HepG2 (cell line): ENCODE data around the gene XXYLT1. TPM values are rescaled to one million over a fixed set of nuclear protein-coding genes. Genes with fewer than 3 reads are reported as not detected.

Experiments used
- ATAC-seq: fragments of 200-7000 bp; cut with Tn5 transposase; 3 replicates; pipeline ENCODE4 v1.9.1; 2020; ENCODE audit warnings: mild to moderate bottlenecking, moderate library complexity
- BruUV-seq: library from RNA; stranded (reverse); fragments of 400-500 nt; replicated peaks from 2 replicates; lab custom pipeline; 2021; lab: Mats Ljungman, UMichigan
- CTCF ChIA-PET: fragments of 300-600 bp; formaldehyde crosslinking; extraction: SDS; loops from one replicate; lab custom pipeline; 2021; ENCODE audit warnings: low total read pairs, inconsistent platforms, low intra/inter-chr PET ratio; lab: Yijun Ruan, JAX
- POLR2A ChIA-PET: fragments of 350-600 bp; sonication (Branson Sonifier 250); formaldehyde crosslinking; loops from one replicate; lab custom pipeline; 2020; ENCODE audit warnings: antibody characterized with exemption, inconsistent platforms; lab: Yijun Ruan, JAX
- DNase-seq: peaks from one replicate; pipeline ENCODE4 v3.0.0-alpha.2; 2015; ENCODE audit warnings: low spot score
- FAIRE-seq: peaks from 3 replicates; lab custom pipeline; 2011; peaks lifted over from hg19 to GRCh38; lab: Jason Lieb, UNC
- H2AFZ ChIP-seq: one replicate; pipeline ENCODE4 v1.6.1; 2011; ENCODE audit warnings: low read length, inconsistent platforms
- H3K27ac ChIP-seq: fragments of 300-600 bp; 3 replicates; pipeline ENCODE4 v1.8.0; 2011; ENCODE audit warnings: mixed run types, mild to moderate bottlenecking, mixed read lengths, low read length, inconsistent platforms; ENCODE audit not compliant: insufficient read depth; ENCODE audit errors: extremely low read length
- H3K27me3 ChIP-seq, 2 experiments: fragments of 200-600 bp in 1 of 2; 2 replicates in 1 of 2; 3 replicates in 1 of 2; pipeline versions ENCODE4 v1.6.0 to v1.8.0; 2011; ENCODE audit warnings: low read length in 2 of 2, mild to moderate bottlenecking in 2 of 2, moderate library complexity in 2 of 2, inconsistent platforms in 1 of 2; ENCODE audit not compliant: insufficient read depth in 2 of 2, control insufficient read depth in 1 of 2
- H3K36me3 ChIP-seq, 2 experiments: fragments of 200-600 bp in 1 of 2; replicated peaks in 1 of 2; 2 replicates in 1 of 2; 3 replicates in 1 of 2; pipeline versions ENCODE4 v1.5.1 to v1.8.0; 2011; ENCODE audit warnings: low read length in 2 of 2, inconsistent platforms in 1 of 2; ENCODE audit not compliant: insufficient read depth in 2 of 2, control insufficient read depth in 1 of 2
- H3K4me1 ChIP-seq: 2 replicates; pipeline ENCODE4 v1.5.1; 2012; ENCODE audit warnings: low read length, inconsistent platforms; ENCODE audit not compliant: insufficient read depth
- H3K4me2 ChIP-seq: 2 replicates; pipeline ENCODE4 v1.6.0; 2011; ENCODE audit warnings: low read depth, low read length, inconsistent platforms
- H3K4me3 ChIP-seq, 3 experiments: fragments of 200-600 bp in 1 of 3; sonication (generic), shearing (Covaris generic) in 1 of 3; replicated peaks in 1 of 3; 2 replicates each; pipeline ENCODE4 v1.5.1; 2011 to 2016; ENCODE audit warnings: low read length in 3 of 3, inconsistent platforms in 2 of 3, low read depth in 2 of 3, mild to moderate bottlenecking in 2 of 3, control low read depth in 1 of 3, mixed read lengths in 1 of 3; ENCODE audit not compliant: insufficient read depth in 1 of 3
- H3K79me2 ChIP-seq: one replicate; pipeline ENCODE4 v1.6.1; 2011; ENCODE audit warnings: low read length, inconsistent platforms; ENCODE audit not compliant: insufficient read depth
- H3K9ac ChIP-seq: 2 replicates; pipeline ENCODE4 v1.6.0; 2011; ENCODE audit warnings: mild to moderate bottlenecking, low read depth, low read length, inconsistent platforms; ENCODE audit not compliant: insufficient read depth
- H3K9me3 ChIP-seq: 2 replicates; pipeline ENCODE4 v1.5.1; 2012; ENCODE audit warnings: mild to moderate bottlenecking, low read length
- H4K20me1 ChIP-seq: 2 replicates; pipeline ENCODE4 v1.6.0; 2011; ENCODE audit warnings: inconsistent platforms, mild to moderate bottlenecking, low read length, moderate library complexity; ENCODE audit not compliant: insufficient read depth
- BHLHE40 ChIP-seq: IDR thresholded peaks from 2 replicates; pipeline ENCODE4 v1.6.1; 2011; ENCODE audit warnings: low read length, improper control_type of control experiment
- DBP ChIP-seq: sonication (generic); formaldehyde crosslinking; IDR thresholded peaks from 2 replicates; pipeline ENCODE4 v1.4.0; 2020; ENCODE audit warnings: missing genetic modification reagents; ENCODE audit errors: not compliant biosample characterization
- ESRRA ChIP-seq: sonication (generic); formaldehyde crosslinking; IDR thresholded peaks from 2 replicates; pipeline ENCODE4 v1.5.1; 2020; ENCODE audit warnings: mild to moderate bottlenecking, low read depth, missing genetic modification reagents
- FOXP1 ChIP-seq, 2 experiments: fragments of 450-650 bp in 1 of 2; IDR thresholded peaks; 2 replicates each; pipeline ENCODE4 v1.6.1; 2017 to 2018; ENCODE audit warnings: antibody characterized with exemption in 1 of 2
- GABPA ChIP-seq, 2 experiments: IDR thresholded peaks; 2 replicates each; pipeline ENCODE4 v1.6.1; 2011 to 2016; ENCODE audit warnings: low read depth in 2 of 2, low read length in 1 of 2, missing biosample characterization in 1 of 2, missing genetic modification characterization in 1 of 2
- PAX8 ChIP-seq: sonication (generic); formaldehyde crosslinking; IDR thresholded peaks from 2 replicates; pipeline ENCODE4 v1.8.0; 2022; ENCODE audit warnings: mild to moderate bottlenecking, missing genetic modification reagents, borderline replicate concordance
- PPARG ChIP-seq: conservative IDR thresholded peaks from 2 replicates; pipeline ENCODE4 v1.6.1; 2016; ENCODE audit warnings: missing biosample characterization, missing genetic modification reagents
- SOX5 ChIP-seq: IDR thresholded peaks from 2 replicates; pipeline ENCODE4 v1.6.1; 2016; ENCODE audit warnings: borderline replicate concordance
- TCF7L2 ChIP-seq: IDR thresholded peaks from 2 replicates; pipeline ENCODE4 v1.6.1; 2011; ENCODE audit warnings: mild to moderate bottlenecking, low read depth, low read length, moderate library complexity
- TSC22D2 ChIP-seq: sonication (generic); formaldehyde crosslinking; IDR thresholded peaks from 2 replicates; pipeline ENCODE4 v1.5.1; 2020; ENCODE audit warnings: missing genetic modification reagents, mild to moderate bottlenecking, borderline replicate concordance
- ZBTB38 ChIP-seq: sonication (generic); formaldehyde crosslinking; IDR thresholded peaks from 2 replicates; pipeline ENCODE4 v1.5.1; 2020; ENCODE audit warnings: mild to moderate bottlenecking, missing genetic modification reagents
- ZKSCAN8 ChIP-seq: IDR thresholded peaks from 2 replicates; pipeline ENCODE4 v1.6.1; 2016; ENCODE audit warnings: borderline replicate concordance, missing genetic modification reagents, missing compliant biosample characterization
- ZNF296 ChIP-seq: sonication (generic); formaldehyde crosslinking; conservative IDR thresholded peaks from 2 replicates; pipeline ENCODE4 v1.5.0; 2020; ENCODE audit warnings: mild to moderate bottlenecking, missing genetic modification reagents
- ZNF747 ChIP-seq: sonication (generic); formaldehyde crosslinking; IDR thresholded peaks from 2 replicates; pipeline ENCODE4 v1.8.1; 2023; ENCODE audit warnings: missing genetic modification reagents, mild to moderate bottlenecking, borderline replicate concordance
- ZNF788 ChIP-seq: sonication (generic); formaldehyde crosslinking; IDR thresholded peaks from 2 replicates; pipeline ENCODE4 v1.5.0; 2020; ENCODE audit warnings: mild to moderate bottlenecking, missing genetic modification reagents, borderline replicate concordance
- ZNF839 ChIP-seq: sonication (generic); formaldehyde crosslinking; IDR thresholded peaks from 2 replicates; pipeline ENCODE4 v1.4.0; 2020; ENCODE audit warnings: missing genetic modification reagents, mild to moderate bottlenecking, borderline replicate concordance
- ZSCAN12 ChIP-seq: sonication (generic); formaldehyde crosslinking; IDR thresholded peaks from 2 replicates; pipeline ENCODE4 v1.9.0; 2021; ENCODE audit warnings: mild to moderate bottlenecking, missing genetic modification reagents
- ZZZ3 ChIP-seq: sonication (generic); formaldehyde crosslinking; IDR thresholded peaks from 2 replicates; pipeline ENCODE4 v1.4.0; 2020; ENCODE audit warnings: missing genetic modification reagents, mild to moderate bottlenecking, borderline replicate concordance
- WGBS: methylation state at CpG from one replicate; pipeline ENCODE4 v1.1.6; 2017; ENCODE audit warnings: low lambda C conversion rate; 5-methylcytosine and 5-hydroxymethylcytosine counted together
- in situ Hi-C: cut with HindIII; loops from 2 replicates; pipeline ENCODE4 v1.10.0; 2017; ENCODE audit warnings: low pct_unique_long_range_greater_than_20kb; ENCODE audit not compliant: extremely low pct_ligation_motif_present
- intact Hi-C: fragments of 100-400 bp; cut with micrococcal nuclease; formaldehyde crosslinking; loops from one replicate; pipeline ENCODE4 v1.10.0; 2022; ENCODE audit not compliant: unreplicated experiment
- polyA plus RNA-seq, 8 experiments: library from polyadenylated mRNA; depleted of rRNA in 3 of 8; stranded (reverse) in 7 of 8; unstranded in 1 of 8; fragments of >200 nt; fragmentation: Illumina TruSeq in 4 of 8; extraction: Trizol in 4 of 8; gene quantifications; 2 replicates each; pipeline versions ENCODE4 v1.2.1 to v1.2.3, GENCODE V29; 2011 to 2016; ENCODE audit warnings: low read depth in 4 of 8, missing spikeins in 1 of 8, mixed read lengths in 1 of 8; ENCODE audit not compliant: insufficient read depth in 1 of 8
- total RNA-seq, 5 experiments: library from RNA; depleted of rRNA; stranded (reverse); fragments of >200 nt; fragmentation: Illumina TruSeq; extraction: Trizol; gene quantifications; 2 replicates each; pipeline ENCODE4 v1.2.3, GENCODE V29; 2016; ENCODE audit warnings: low read depth in 1 of 5
- TF ChIP-seq, protein P1 (sequence below): sonication (generic); formaldehyde crosslinking; IDR thresholded peaks from 2 replicates; pipeline ENCODE4 v1.4.0; 2020; ENCODE audit warnings: missing genetic modification reagents, mild to moderate bottlenecking, borderline replicate concordance
- TF ChIP-seq, protein P2 (sequence below): sonication (generic); formaldehyde crosslinking; conservative IDR thresholded peaks from 2 replicates; pipeline ENCODE4 v1.8.0; 2022; ENCODE audit warnings: low read depth, missing genetic modification reagents

The XXYLT1 gene
- total and polyA plus RNA-seq, 2 of the 13 experiments (the other 11 are each of a cell fraction or from before 2014, with no cell fraction given): 17.7 to 19.0 TPM

GRCh38 chr3:195274259-195274966 is 3.5 kb upstream of the XXYLT1 start:
- in situ Hi-C loops (loop anchor here (5.0 kb wide), 1 partner anchor 263 kb away; no protein-coding TSS in a partner anchor), intact Hi-C loops (loop anchor here (5.0 kb wide), 1 partner anchor 268 kb away; the partner anchor contains the start of gene PPP1R2)
- CTCF ChIA-PET: no interaction called here
- no peak for TF ChIP-seq ZBTB38 (CRISPR knock-in tag)
- no peak for TF ChIP-seq ZNF747
- TF ChIP-seq SOX5: peak; percentile 12; the same call in 1 of the 2 replicates
- TF ChIP-seq ZNF788 (CRISPR knock-in tag): no peak
- no peak for TF ChIP-seq ESRRA
- no peak for TF ChIP-seq ZNF839
- TF ChIP-seq, protein P1, sequence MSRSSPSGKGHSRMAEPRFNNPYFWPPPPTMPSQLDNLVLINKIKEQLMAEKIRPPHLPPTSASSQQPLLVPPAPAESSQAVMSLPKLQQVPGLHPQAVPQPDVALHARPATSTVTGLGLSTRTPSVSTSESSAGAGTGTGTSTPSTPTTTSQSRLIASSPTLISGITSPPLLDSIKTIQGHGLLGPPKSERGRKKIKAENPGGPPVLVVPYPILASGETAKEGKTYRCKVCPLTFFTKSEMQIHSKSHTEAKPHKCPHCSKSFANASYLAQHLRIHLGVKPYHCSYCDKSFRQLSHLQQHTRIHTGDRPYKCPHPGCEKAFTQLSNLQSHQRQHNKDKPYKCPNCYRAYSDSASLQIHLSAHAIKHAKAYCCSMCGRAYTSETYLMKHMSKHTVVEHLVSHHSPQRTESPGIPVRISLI (CRISPR knock-in tag): no peak
- TF ChIP-seq TCF7L2: no peak
- TF ChIP-seq ZKSCAN8 (CRISPR knock-in tag): no peak
- no peak for TF ChIP-seq PAX8 (CRISPR knock-in tag)
- peak; percentile 92 for TF ChIP-seq PPARG
- no peak for TF ChIP-seq GABPA (IDR thresholded peaks at IDR 0.05; ENCODE audit: low read depth, low read length)
- no peak for TF ChIP-seq GABPA (CRISPR knock-in tag; IDR thresholded peaks at IDR 0.05; ENCODE audit: low read depth)
- no peak for TF ChIP-seq BHLHE40
- TF ChIP-seq, protein P2, sequence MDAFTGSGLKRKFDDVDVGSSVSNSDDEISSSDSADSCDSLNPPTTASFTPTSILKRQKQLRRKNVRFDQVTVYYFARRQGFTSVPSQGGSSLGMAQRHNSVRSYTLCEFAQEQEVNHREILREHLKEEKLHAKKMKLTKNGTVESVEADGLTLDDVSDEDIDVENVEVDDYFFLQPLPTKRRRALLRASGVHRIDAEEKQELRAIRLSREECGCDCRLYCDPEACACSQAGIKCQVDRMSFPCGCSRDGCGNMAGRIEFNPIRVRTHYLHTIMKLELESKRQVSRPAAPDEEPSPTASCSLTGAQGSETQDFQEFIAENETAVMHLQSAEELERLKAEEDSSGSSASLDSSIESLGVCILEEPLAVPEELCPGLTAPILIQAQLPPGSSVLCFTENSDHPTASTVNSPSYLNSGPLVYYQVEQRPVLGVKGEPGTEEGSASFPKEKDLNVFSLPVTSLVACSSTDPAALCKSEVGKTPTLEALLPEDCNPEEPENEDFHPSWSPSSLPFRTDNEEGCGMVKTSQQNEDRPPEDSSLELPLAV: no peak
- TF ChIP-seq TSC22D2 (CRISPR knock-in tag): no peak
- no peak for TF ChIP-seq ZZZ3 (CRISPR knock-in tag)
- no peak for TF ChIP-seq DBP (CRISPR knock-in tag)
- TF ChIP-seq ZSCAN12: no peak
- TF ChIP-seq FOXP1 (IDR thresholded peaks at IDR 0.05): no peak
- 0 out of 2 replicates have a peak, but pooled peaks have one; percentile 25 for TF ChIP-seq FOXP1 (CRISPR knock-in tag; IDR thresholded peaks at IDR 0.05)
- TF ChIP-seq ZNF296 (CRISPR knock-in tag): no peak

More at GRCh38 chr3:195274259-195274966, 3.5 kb upstream of the XXYLT1 start:
- no peaks in the 10 kb centered on the region for H4K20me1 ChIP-seq
- no peak overlapping the region for H2AFZ ChIP-seq
- H3K4me3 ChIP-seq: no peak overlapping the region
- no peak for DNase-seq
- no peak overlapping the region for H3K27ac ChIP-seq
- H3K36me3 ChIP-seq: no peaks in the 10 kb centered on the region
- 21% methylated on average over 1 of the region's 1 CpG for WGBS
- POLR2A ChIA-PET: interaction anchor here (1.2 kb wide), 1 partner anchor 269 kb away, joined by 3 read pairs; the partner anchor contains the start of gene PPP1R2
- no TSS peak for BruUV-seq
- H3K4me1 ChIP-seq: peaks cover 36% of the 10 kb centered on the region
- no peak for FAIRE-seq
- H3K79me2 ChIP-seq: peaks cover 10% of the 10 kb centered on the region
- ATAC-seq: no peak
- H3K4me2 ChIP-seq: no peak overlapping the region; the same call in 1 of the 2 replicates
- no peak overlapping the region for H3K9ac ChIP-seq
- no peaks in the 10 kb centered on the region; a peak in 1 of 5 replicates for H3K27me3 ChIP-seq
- no peaks in the 10 kb centered on the region for H3K9me3 ChIP-seq
